ENCODE measurements around the gene ERAP2.
"Not testable (repeated sequence)": the region's sequence is repeated elsewhere in the genome, so short reads cannot be mapped to it uniquely, and the experiment has no call there.

Gene ERAP2

GRCh38 chr5:96876292-96876850 lies at the start of gene ERAP2:
ERAP2 (plus strand) TSS chr5:96876500; CDS start chr5:96879686, 3,186 bp downstream.
- no peak for DNase-seq

- DNase-seq, result no peak
Observed at GRCh38 chr5:96829297-96829696, 47.0 kb upstream of the ERAP2 start.

- DNase-seq, result no peak
Observed at GRCh38 chr5:96834016-96834415, 42.3 kb upstream of the ERAP2 start.

- DNase-seq, result no peak
Observed at GRCh38 chr5:96835791-96836191, 40.5 kb upstream of the ERAP2 start.

- no peak for DNase-seq
Observed at GRCh38 chr5:96836817-96837216, 39.5 kb upstream of the ERAP2 start.

GRCh38 chr5:96837303-96837702 lies 39.0 kb upstream of the ERAP2 start:
- no peak for DNase-seq

GRCh38 chr5:96838201-96839070 lies 37.9 kb upstream of the ERAP2 start:
- no peak for DNase-seq

GRCh38 chr5:96839071-96839592 lies 37.2 kb upstream of the ERAP2 start:
- DNase-seq, result no peak

- not testable (repeated sequence) for DNase-seq
Observed at GRCh38 chr5:96841931-96842330, 34.4 kb upstream of the ERAP2 start.

GRCh38 chr5:96843140-96843539 lies 33.2 kb upstream of the ERAP2 start:
- DNase-seq, result no peak

GRCh38 chr5:96844481-96844990 lies 31.8 kb upstream of the ERAP2 start:
- peak in 1 of 2 experiments; percentile 23 for DNase-seq

GRCh38 chr5:96851312-96852062 lies 24.8 kb upstream of the ERAP2 start:
- no peak for DNase-seq

- no peak for DNase-seq
Observed at GRCh38 chr5:96852759-96853158, 23.5 kb upstream of the ERAP2 start.

GRCh38 chr5:96854067-96854466 lies 22.2 kb upstream of the ERAP2 start:
- DNase-seq, result no peak

- DNase-seq, result no peak
Observed at GRCh38 chr5:96855031-96855872, 21.0 kb upstream of the ERAP2 start.

- peak in 1 of 2 experiments; percentile 44 for DNase-seq
Observed at GRCh38 chr5:96856371-96856770, 19.9 kb upstream of the ERAP2 start.

- DNase-seq, result no peak
Observed at GRCh38 chr5:96857454-96857853, 18.8 kb upstream of the ERAP2 start.

GRCh38 chr5:96857924-96858323 lies 18.4 kb upstream of the ERAP2 start:
- no peak for DNase-seq

- DNase-seq, result no peak
Observed at GRCh38 chr5:96859375-96859774, 16.9 kb upstream of the ERAP2 start.

GRCh38 chr5:96861076-96861475 lies 15.2 kb upstream of the ERAP2 start:
- no peak for DNase-seq

GRCh38 chr5:96863114-96863513 lies 13.2 kb upstream of the ERAP2 start:
- no peak for DNase-seq

GRCh38 chr5:96863949-96864584 lies 12.2 kb upstream of the ERAP2 start:
- no peak for DNase-seq
